NCI-H524 (cell line): ENCODE measurements around the gene PPM1E.
"Not testable (repeated sequence)": the region's sequence is repeated elsewhere in the genome, so short reads cannot be mapped to it uniquely, and the experiment has no call there.

Experiments
- DNase-seq, 2 experiments: peaks; one replicate each; lab custom pipeline; 2025; lab: John Stamatoyannopoulos, UW

PPM1E gene

DNA sequence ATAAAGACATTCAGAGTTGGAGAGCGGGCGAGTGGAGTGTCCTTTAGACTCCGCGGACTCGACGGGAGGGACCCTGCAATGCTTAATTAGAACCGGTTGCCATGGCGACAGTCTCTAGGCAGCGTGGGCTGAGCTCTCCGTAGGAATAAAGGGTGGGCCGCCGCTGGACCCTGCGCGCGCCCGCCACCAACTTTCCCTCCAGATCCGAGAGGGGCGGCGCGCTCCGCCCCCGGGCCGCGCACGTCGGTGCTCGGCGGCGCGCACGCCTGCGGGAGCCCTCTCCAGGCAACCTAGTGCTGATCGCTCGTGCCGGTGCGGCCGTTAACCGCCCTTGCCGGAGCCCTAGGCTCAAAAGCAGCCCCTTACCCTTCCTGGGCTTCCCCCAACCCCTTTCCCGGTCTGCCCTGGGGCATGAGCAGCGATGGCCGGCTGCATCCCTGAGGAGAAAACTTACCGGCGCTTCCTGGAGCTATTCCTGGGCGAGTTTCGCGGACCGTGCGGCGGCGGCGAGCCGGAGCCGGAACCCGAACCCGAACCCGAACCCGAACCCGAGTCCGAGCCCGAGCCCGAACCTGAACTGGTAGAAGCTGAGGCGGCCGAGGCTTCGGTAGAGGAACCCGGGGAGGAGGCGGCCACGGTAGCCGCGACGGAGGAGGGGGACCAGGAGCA is at the start of gene PPM1E:
TSS of gene PPM1E (plus strand) at position 278 of the 669 bp plus-strand sequence.
- peak; percentile 98 for DNase-seq

DNA sequence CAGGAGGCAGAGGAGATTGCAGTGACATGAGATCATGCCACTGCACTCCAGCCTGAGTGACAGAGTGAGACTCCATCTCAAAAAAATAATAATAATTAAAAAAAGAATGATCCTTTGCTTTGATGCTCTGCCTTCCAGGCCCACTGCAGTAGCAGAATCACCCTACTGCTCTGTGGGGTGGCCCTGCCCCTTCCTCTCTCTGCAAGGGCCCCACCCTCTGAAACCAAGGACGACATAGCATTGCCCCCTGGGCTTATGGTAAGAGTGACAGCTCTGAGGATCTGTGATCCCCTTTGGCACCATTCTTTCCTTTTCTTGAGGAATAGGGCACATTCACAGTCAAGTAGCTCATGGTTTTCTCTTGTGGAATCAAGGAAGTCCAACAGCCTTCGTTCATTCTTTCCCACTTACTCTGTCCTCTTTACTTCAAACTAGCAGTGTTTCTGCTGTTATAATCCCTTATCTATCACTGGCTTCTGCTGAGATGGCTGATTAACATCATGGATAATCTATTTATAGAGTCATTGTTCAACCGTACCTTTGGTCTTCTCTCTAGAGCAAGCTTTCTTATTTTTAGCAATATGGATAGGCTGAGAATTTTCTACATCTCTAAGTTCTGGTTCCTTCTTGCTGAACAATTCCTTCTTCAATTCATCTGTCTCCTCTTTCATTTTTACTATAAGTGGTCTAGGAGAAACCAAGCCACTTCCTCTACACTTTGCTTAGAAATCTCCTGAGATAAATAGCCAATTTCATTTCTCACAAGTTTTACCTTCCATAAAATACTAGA is 49.1 kb upstream of the PPM1E start:
- no peak for DNase-seq

DNA sequence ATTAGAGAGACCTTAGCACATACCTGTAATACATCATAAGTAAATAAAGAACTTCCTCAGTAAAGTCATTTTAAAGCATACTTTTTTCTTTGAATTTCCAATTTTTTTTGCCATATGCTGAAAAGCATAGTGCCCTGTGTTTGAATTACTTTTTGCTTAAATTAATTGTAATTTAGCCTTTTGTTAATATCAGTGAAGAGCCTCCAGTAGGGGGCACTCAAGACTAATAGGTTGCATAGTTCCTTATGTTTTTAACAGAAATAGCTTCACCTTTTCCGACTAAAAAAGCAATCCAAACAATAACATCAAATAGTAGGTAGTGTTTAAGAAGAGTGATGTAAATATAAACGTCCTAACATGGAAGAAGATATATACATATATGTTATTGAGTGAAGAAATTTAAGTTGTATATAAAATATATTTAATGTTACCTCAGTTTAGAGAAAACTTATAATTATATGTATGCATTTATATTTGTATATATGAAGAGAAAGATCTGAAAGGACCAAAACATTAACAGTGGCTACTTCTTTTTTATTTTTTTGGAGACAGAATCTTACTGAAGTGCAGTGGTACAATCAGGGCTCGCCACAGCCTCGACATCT is 44.6 kb upstream of the PPM1E start:
- peak; percentile 23 to 70 for DNase-seq

DNA sequence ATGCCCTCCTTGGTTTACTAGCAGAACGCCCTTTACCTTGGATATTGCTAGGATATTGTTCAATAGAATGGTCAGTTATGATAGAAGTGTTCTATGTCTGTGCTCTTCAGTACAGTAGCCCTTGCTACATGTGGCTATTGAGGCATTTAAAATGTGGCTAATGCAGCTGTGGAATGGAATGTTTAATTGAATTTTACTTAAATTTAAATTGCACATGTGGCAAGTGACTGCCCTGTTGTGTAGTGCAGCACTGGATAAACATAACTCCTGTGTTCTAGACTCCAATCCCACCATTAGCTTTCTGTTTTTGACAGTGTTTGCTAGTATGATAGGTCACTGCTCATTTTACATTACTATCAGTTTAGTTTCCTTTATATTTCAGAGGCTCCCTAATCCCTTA is 33.4 kb upstream of the PPM1E start:
- DNase-seq, result no peak

DNA sequence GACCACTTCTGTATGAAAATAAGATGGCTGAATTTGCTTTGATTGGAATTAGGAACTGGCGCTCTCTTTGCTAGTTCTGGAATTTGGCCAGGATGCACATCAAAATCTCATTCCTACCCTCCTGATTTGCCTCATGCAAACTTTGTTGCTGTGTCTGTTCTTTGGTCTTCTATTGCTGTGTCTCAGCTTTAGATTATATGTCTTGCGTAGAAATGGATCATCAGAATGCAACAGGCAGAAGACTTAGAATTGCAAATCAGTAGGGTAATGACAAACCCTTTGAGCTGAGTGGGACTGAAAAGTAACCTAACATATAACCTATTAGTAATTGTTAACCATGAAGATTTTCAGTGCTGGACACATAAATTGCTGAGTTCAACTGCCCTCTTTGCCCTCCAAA is 33.0 kb upstream of the PPM1E start:
- DNase-seq, result no peak

DNA sequence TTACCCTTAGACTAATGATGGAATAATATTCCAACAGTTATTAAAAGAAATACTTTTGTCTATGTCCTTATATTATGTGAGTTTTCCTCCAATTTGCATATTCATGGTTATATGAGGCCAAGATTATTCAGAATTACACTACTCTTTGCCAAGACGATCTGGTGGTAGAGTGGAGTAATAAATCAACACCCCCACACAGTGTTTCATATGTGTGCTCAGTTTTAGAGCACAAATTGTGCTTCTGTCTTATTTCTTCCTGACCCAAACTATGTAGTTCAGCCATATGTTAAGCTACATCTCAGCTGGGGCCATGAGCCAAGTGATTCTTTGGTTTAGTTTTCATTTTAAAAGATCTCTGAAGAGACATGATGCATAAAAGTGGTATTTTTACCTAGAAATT is 26.9 kb upstream of the PPM1E start:
- DNase-seq, result no peak

DNA sequence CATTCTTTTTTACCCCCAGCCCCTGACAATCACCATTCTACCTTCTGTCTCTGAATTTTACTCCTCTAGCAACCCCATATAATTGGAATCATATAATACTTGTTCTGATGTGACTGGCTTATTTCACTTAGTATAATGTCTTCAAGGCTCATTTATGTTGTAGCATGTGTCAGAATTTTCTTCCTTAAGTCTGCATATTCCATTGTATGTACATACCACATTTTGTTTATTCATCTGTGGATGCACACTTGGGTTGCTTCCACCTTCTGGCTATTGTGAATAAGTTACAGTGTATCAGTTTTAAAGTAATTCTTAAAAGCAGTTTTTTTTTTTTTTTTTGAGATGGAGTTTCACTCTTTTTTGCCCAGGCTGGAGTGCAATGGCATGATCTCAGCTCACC is 24.7 kb upstream of the PPM1E start:
- no peak for DNase-seq

DNA sequence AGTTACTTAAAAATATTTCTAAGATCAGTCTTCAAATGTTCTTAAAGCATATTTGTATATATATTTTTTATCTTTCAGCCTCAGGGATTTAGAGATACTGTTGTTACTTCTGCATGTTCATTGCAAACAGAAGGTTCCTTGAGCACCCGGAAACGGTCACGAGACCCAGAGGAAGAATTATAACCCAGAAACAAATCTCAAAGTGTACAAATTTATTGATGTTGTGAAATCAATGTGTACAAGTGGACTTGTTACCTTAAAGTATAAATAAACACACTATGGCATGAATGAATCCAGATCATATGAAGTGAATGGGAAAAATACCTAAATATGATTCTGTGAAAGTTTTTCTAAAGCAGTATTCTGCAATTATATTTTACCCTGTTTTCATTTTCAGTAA is 21.6 kb upstream of the PPM1E start:
- no peak for DNase-seq

DNA sequence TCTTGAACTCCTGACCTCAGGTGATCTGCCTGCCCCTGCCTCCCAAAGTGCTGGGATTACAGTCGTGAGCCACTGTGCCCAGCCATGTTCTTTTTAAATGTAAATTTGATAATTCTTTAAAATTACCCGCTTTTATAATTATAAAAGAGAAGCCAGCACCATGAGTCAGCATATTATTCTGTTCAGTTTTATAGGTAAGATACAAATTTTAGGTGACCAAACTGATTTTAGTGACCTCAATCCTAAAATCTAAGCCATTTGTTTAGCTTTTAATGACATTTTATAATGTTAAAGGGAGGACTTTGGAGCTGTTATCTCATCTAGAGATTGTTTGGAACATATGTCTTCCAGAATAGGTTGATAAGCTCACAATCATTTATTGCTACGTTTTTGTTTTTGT is 20.8 kb upstream of the PPM1E start:
- DNase-seq, result no peak

DNA sequence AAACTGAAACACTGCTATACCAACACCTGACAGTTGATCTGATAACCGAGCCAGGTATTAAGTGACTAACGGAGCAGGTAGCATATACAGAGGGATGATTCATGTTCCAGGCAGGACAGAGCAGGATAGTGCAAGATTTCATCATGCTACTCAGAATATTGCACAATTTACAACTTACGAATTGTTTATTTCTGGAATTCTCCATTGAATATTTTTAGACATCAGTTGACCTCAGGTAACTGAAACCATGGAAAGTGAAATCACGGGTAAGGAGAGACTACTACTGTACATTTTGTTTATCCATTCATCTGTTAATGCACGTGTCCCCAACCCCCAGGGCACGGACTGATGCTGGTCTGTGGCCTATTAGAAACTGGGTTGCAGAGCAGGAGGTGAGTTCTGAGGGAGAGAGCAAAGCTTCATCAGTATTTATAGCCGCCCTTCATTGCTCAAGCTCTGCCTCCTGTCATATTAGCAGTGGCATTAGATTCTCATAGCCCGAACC is 14.5 kb upstream of the PPM1E start:
- no peak for DNase-seq

DNA sequence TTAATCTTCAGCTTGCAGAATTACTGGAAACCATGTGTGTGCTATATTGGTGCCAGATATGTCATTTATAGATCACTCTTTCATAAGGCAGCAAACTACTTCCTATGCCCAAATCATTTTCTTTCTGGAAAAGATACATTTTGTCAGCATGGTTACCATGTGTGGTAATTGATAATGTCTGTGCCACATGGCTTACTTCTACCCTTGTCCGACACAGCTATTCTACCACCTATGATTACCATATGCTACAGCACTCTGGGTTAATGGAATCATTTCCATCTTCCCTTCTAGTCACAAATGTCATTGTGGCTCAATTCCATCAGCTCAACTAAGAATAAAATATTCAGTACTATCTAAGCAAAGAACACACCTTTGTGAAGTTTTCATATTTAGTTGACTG is 8.0 kb upstream of the PPM1E start:
- DNase-seq, result peak in 1 of 2 experiments; percentile 15

DNA sequence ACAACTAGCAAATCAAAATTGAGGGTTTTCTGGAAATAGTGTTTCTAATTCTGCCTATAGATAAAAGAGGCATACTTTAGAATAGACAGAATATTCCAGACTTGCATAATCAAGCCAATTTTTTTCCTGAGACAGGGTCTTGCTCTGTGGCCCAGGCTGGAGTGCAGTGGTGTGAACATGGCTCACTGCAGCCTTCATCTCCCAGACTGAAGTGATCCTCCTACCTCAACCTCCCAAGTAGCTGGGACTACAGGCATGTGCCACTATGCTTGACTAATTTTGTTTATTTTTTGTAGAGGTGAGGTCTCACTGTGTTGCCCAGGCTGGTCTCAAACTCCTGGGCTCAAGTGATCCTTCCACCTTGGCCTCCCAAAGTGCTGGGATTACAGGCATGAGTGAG is 6.0 kb upstream of the PPM1E start:
- not testable (repeated sequence) for DNase-seq

DNA sequence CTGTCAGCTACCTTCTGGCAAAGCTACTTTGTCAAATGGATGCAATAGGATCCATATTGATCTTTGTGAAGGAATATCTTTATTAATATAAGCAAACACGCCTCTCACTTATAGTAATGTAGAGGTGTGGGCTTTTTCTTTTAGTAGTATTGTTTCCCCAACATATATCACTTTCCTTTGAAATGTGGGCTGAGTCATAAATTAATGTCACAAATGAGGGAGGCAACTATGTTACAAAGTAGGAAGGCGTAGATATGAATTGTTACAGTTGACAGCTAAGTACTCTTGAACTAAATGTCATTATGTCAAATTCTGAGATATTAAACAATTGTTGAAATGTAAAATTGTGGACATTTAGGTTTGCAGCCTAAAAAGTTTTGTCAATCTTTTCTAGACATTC is 2.6 kb upstream of the PPM1E start:
- DNase-seq, result no peak

DNA sequence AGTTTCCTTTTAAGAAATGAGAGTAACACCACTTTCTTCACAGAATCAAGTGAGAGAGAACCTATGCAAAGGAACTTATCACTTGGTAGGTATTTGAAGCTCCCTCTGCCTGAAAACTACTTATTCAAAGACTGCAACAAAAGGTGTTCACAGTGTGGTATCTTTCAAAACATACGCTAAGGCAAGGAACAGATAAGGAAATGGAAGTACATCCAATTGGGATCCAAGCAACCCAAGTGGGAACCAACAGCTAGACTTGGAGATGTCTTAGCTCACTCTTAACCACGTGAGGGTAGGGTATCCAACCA is 431 bp upstream of the PPM1E start:
- no peak for DNase-seq

DNA sequence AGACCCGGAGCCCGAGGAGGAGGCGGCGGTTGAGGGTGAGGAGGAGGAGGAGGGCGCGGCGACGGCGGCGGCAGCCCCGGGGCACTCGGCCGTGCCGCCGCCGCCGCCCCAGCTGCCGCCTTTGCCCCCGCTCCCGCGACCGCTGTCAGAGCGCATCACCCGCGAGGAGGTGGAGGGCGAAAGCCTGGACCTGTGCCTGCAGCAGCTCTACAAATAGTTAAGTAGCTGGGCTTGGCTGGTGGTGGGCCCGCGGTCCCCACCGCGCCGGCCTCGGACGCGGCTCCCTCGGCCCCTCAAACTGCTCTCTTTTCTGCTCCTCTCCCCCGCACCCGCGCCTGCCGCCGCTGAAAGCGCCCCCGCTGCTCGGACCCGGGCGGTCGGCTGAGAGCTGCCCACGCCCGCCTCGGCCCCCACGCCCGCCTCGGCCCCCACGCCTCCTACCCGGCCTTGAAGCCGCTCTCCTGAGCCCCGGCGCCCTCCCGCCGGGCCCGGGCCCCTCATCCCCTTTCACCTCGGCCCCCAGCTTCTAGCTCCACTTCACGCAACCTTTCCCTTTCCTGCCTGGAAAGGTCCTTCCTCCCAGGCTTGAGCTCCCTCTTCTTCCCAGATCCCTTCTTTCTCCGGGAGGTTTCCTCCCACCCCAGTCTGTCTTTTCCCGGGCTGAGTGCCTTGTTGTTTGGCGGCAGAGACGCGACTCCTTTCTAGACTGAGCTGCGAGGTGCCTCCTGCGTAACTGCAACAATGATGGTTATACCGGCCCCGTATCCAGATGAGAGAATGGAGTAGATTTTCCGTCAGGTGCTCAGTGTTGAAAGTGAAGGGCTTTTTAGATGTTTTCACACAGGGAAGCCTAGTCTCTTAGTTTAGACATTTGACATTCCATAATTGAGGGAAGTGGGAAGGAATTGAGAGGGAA is 850 bp downstream of the PPM1E start:
- DNase-seq, result peak in 1 of 2 experiments; percentile 58

DNA sequence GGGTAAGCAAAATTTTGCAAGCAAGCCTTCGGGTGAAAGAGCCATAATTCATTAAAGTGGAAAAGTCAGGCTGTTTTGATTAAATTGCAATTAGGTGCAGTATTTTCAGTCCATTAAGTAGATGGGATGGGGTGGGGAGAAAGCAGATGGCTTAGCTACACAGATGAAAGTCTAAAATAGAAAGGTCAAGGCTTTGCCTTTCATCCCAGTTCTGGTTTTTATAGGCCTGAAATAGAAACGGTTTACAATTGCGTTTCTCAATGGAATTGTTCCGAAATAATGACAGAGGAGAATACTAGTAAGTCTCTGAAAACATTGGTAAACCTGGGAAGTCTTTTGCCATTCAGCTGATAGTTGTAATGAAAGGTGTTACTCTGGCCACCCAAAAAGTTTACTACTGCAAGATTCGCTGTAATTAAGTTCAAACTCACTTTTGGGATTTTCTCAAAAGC is 1.5 kb downstream of the PPM1E start:
- DNase-seq, result peak in 1 of 2 experiments; percentile 50

DNA sequence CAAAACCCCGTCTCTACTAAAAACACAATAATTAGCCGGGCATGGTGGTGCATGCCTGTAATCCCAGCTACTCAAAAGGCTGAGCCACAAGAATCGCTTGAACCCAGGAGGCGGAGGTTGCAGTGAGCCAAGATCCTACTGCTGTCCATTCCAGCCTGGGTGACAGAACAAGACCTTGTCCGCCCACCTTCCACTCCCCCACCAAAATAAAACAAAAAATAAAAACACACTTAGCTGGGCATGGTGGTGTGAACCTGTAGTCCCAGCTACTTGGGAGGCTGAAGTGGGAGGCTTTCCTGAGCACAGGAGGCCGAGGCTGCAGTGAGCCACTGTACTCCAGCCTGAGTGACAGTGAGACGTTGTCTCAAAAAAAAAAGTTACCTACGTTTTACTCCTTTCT is 3.2 kb downstream of the PPM1E start:
- no peak for DNase-seq

DNA sequence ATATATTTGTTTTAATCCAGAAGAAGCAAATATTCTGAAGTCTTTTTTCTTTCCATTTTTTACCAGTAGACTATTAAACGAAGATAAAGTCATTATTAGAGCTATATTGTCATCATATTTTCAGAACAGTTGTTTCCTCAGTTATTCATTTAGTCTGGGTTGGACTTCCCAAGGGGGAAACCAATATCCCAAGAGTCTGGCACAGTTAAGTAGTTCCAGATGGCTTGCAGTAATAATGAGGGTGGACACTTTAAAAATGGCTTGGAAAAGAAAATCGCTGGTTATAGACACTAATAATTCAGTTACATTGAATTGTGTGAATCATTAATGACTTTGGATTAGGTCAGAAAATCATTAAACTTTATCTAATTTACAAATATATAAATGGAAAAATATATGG is 3.9 kb downstream of the PPM1E start:
- DNase-seq, result peak; percentile 72 to 87

DNA sequence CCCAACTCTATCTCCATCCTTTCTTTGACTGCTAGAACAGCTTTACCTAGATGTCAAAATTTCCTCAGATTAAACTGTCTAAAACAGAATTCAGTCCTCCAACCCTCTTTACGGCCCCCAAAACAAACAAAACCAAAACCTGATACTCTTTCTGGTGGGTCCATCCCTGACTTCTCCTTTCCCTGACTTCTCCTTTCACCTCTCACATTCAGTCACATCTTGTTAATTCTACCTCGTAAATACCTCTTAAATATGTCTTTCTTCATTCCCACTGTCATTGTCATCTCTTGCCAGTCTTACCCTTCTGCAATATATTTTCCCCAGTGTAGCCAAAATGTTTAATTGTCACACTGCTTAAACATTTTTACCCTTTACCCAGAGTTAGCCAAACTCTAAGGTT is 4.6 kb downstream of the PPM1E start:
- no peak for DNase-seq

DNA sequence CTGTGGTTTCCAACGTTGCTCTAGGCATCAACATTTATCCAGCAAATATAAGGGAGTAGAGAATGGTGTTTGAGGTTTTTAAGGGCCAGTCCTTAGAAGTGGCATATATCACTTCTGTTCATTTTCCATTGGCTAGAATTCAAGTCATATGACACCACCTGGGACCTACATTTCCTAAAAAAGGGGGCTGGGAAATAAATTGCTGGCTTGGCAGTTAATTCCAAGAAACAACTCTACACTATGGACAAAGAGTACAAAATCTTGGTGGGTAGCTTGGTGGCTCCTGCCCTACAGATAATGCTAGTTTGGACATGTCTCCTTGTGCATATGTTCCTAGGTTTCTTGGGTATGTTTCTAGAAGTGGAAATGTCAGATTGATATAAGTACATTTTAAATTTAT is 7.6 kb downstream of the PPM1E start:
- no peak for DNase-seq

DNA sequence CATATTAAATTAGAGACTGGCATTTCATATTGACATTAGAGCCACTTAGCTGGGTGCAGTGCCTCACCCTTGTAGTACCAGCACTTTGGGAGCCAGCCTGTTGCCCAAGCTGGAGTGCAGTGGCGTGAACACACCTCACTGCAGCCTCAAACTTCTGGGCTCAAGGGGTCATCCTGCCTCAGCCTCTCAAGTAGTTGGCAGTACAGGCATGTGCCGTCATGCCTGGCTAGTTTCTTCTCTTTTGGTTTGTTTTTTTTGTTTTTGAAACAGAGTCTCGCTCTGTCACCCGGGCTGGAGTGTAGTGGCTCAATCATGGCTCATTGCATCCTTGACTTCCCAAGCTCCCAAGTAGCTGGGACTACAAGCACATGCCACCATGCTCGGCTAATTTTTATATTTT is 8.7 kb downstream of the PPM1E start:
- DNase-seq, result no peak

DNA sequence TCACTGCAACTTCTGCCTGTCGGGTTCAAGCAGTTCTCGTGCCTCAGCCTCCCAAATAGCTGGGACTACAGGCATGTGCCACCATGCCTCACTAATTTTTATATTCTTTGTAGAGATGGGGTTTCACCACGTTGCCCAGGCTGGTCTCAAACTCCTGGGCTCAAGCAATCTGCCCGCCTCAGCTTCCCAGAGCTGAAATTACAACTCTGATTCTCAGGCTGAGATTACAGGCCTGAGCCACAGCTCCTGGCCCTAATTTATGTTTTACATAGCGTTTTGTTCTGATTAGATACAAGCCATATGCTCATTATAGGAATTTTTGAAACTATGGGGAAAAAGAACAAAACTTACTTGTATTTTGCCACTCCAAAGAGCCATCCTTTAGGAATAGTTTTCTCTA is 22.8 kb downstream of the PPM1E start:
- not testable (repeated sequence) for DNase-seq
